HepG2 (cell line): ENCODE data around the gene METTL16. TPM values are rescaled to one million over a fixed set of nuclear protein-coding genes. Genes with fewer than 3 reads are reported as not detected.

Experiments used
- ATAC-seq: fragments of 200-7000 bp; cut with Tn5 transposase; 3 replicates; pipeline ENCODE4 v1.9.1; 2020; ENCODE audit warnings: mild to moderate bottlenecking, moderate library complexity
- BruUV-seq: library from RNA; stranded (reverse); fragments of 400-500 nt; replicated peaks from 2 replicates; lab custom pipeline; 2021; lab: Mats Ljungman, UMichigan
- CTCF ChIA-PET: fragments of 300-600 bp; formaldehyde crosslinking; extraction: SDS; loops from one replicate; lab custom pipeline; 2021; ENCODE audit warnings: low total read pairs, inconsistent platforms, low intra/inter-chr PET ratio; lab: Yijun Ruan, JAX
- POLR2A ChIA-PET: fragments of 350-600 bp; sonication (Branson Sonifier 250); formaldehyde crosslinking; loops from one replicate; lab custom pipeline; 2020; ENCODE audit warnings: antibody characterized with exemption, inconsistent platforms; lab: Yijun Ruan, JAX
- DNase-seq: peaks from one replicate; pipeline ENCODE4 v3.0.0-alpha.2; 2015; ENCODE audit warnings: low spot score
- FAIRE-seq: peaks from 3 replicates; lab custom pipeline; 2011; peaks lifted over from hg19 to GRCh38; lab: Jason Lieb, UNC
- H2AFZ ChIP-seq: one replicate; pipeline ENCODE4 v1.6.1; 2011; ENCODE audit warnings: low read length, inconsistent platforms
- H3K27ac ChIP-seq: fragments of 300-600 bp; 3 replicates; pipeline ENCODE4 v1.8.0; 2011; ENCODE audit warnings: mixed run types, mild to moderate bottlenecking, mixed read lengths, low read length, inconsistent platforms; ENCODE audit not compliant: insufficient read depth; ENCODE audit errors: extremely low read length
- H3K27me3 ChIP-seq, 2 experiments: fragments of 200-600 bp in 1 of 2; 2 replicates in 1 of 2; 3 replicates in 1 of 2; pipeline versions ENCODE4 v1.6.0 to v1.8.0; 2011; ENCODE audit warnings: low read length in 2 of 2, mild to moderate bottlenecking in 2 of 2, moderate library complexity in 2 of 2, inconsistent platforms in 1 of 2; ENCODE audit not compliant: insufficient read depth in 2 of 2, control insufficient read depth in 1 of 2
- H3K36me3 ChIP-seq, 2 experiments: fragments of 200-600 bp in 1 of 2; replicated peaks in 1 of 2; 2 replicates in 1 of 2; 3 replicates in 1 of 2; pipeline versions ENCODE4 v1.5.1 to v1.8.0; 2011; ENCODE audit warnings: low read length in 2 of 2, inconsistent platforms in 1 of 2; ENCODE audit not compliant: insufficient read depth in 2 of 2, control insufficient read depth in 1 of 2
- H3K4me1 ChIP-seq: 2 replicates; pipeline ENCODE4 v1.5.1; 2012; ENCODE audit warnings: low read length, inconsistent platforms; ENCODE audit not compliant: insufficient read depth
- H3K4me2 ChIP-seq: 2 replicates; pipeline ENCODE4 v1.6.0; 2011; ENCODE audit warnings: low read depth, low read length, inconsistent platforms
- H3K4me3 ChIP-seq, 3 experiments: fragments of 200-600 bp in 1 of 3; sonication (generic), shearing (Covaris generic) in 1 of 3; replicated peaks in 1 of 3; 2 replicates each; pipeline ENCODE4 v1.5.1; 2011 to 2016; ENCODE audit warnings: low read length in 3 of 3, inconsistent platforms in 2 of 3, low read depth in 2 of 3, mild to moderate bottlenecking in 2 of 3, control low read depth in 1 of 3, mixed read lengths in 1 of 3; ENCODE audit not compliant: insufficient read depth in 1 of 3
- H3K79me2 ChIP-seq: one replicate; pipeline ENCODE4 v1.6.1; 2011; ENCODE audit warnings: low read length, inconsistent platforms; ENCODE audit not compliant: insufficient read depth
- H3K9ac ChIP-seq: 2 replicates; pipeline ENCODE4 v1.6.0; 2011; ENCODE audit warnings: mild to moderate bottlenecking, low read depth, low read length, inconsistent platforms; ENCODE audit not compliant: insufficient read depth
- H3K9me3 ChIP-seq: 2 replicates; pipeline ENCODE4 v1.5.1; 2012; ENCODE audit warnings: mild to moderate bottlenecking, low read length
- H4K20me1 ChIP-seq: 2 replicates; pipeline ENCODE4 v1.6.0; 2011; ENCODE audit warnings: inconsistent platforms, mild to moderate bottlenecking, low read length, moderate library complexity; ENCODE audit not compliant: insufficient read depth
- ATAD3A ChIP-seq: sonication (generic); formaldehyde crosslinking; IDR thresholded peaks from 2 replicates; pipeline ENCODE4 v1.4.0; 2020; ENCODE audit warnings: missing genetic modification reagents
- KDM2A ChIP-seq: sonication (generic); formaldehyde crosslinking; IDR thresholded peaks from 2 replicates; pipeline ENCODE4 v1.4.0; 2020; ENCODE audit warnings: low read depth, missing genetic modification reagents, borderline replicate concordance
- POLR2AphosphoS2 ChIP-seq: IDR thresholded peaks from 2 replicates; pipeline ENCODE4 v1.6.1; 2011; ENCODE audit warnings: low read depth, low read length, improper control_type of control experiment
- ZNF383 ChIP-seq: sonication (generic); formaldehyde crosslinking; IDR thresholded peaks from 2 replicates; pipeline ENCODE4 v1.4.0; 2020; ENCODE audit warnings: missing genetic modification reagents, mild to moderate bottlenecking, borderline replicate concordance
- ZNF780A ChIP-seq: sonication (generic); formaldehyde crosslinking; IDR thresholded peaks from 2 replicates; pipeline ENCODE4 v1.8.0; 2022; ENCODE audit warnings: mild to moderate bottlenecking, missing genetic modification reagents, moderate library complexity
- WGBS: methylation state at CpG from one replicate; pipeline ENCODE4 v1.1.6; 2017; ENCODE audit warnings: low lambda C conversion rate; 5-methylcytosine and 5-hydroxymethylcytosine counted together
- in situ Hi-C: cut with HindIII; loops from 2 replicates; pipeline ENCODE4 v1.10.0; 2017; ENCODE audit warnings: low pct_unique_long_range_greater_than_20kb; ENCODE audit not compliant: extremely low pct_ligation_motif_present
- intact Hi-C: fragments of 100-400 bp; cut with micrococcal nuclease; formaldehyde crosslinking; loops from one replicate; pipeline ENCODE4 v1.10.0; 2022; ENCODE audit not compliant: unreplicated experiment
- polyA plus RNA-seq, 8 experiments: library from polyadenylated mRNA; depleted of rRNA in 3 of 8; stranded (reverse) in 7 of 8; unstranded in 1 of 8; fragments of >200 nt; fragmentation: Illumina TruSeq in 4 of 8; extraction: Trizol in 4 of 8; gene quantifications; 2 replicates each; pipeline versions ENCODE4 v1.2.1 to v1.2.3, GENCODE V29; 2011 to 2016; ENCODE audit warnings: low read depth in 4 of 8, missing spikeins in 1 of 8, mixed read lengths in 1 of 8; ENCODE audit not compliant: insufficient read depth in 1 of 8
- total RNA-seq, 5 experiments: library from RNA; depleted of rRNA; stranded (reverse); fragments of >200 nt; fragmentation: Illumina TruSeq; extraction: Trizol; gene quantifications; 2 replicates each; pipeline ENCODE4 v1.2.3, GENCODE V29; 2016; ENCODE audit warnings: low read depth in 1 of 5
- TF ChIP-seq, protein P1 (sequence below): sonication (generic); formaldehyde crosslinking; IDR thresholded peaks from 2 replicates; pipeline ENCODE4 v1.4.0; 2020; ENCODE audit warnings: missing genetic modification reagents
- TF ChIP-seq, protein P2 (sequence below): sonication (generic); formaldehyde crosslinking; IDR thresholded peaks from 2 replicates; pipeline ENCODE4 v1.4.0; 2020; ENCODE audit warnings: missing genetic modification reagents, borderline replicate concordance
- TF ChIP-seq, protein P3 (sequence below): sonication (generic); formaldehyde crosslinking; IDR thresholded peaks from 2 replicates; pipeline ENCODE4 v1.5.0; 2020; ENCODE audit warnings: mild to moderate bottlenecking, missing genetic modification reagents

METTL16 gene
- total and polyA plus RNA-seq, 2 of the 13 experiments (the other 11 are each of a cell fraction or from before 2014, with no cell fraction given) = 11.6 to 18.5 TPM

- Histone ChIP-seq H3K9me3 (no peaks in the 10 kb centered on the region), H3K27ac (no peak overlapping the region), H4K20me1 (peaks cover 43% of the 10 kb centered on the region), H2AFZ (no peak overlapping the region), H3K27me3 (no peaks in the 10 kb centered on the region; a peak in 1 of 5 replicates), H3K4me2 (no peak overlapping the region), H3K4me1 (peaks cover 52% of the 10 kb centered on the region), H3K79me2 (peaks cover 34% of the 10 kb centered on the region), H3K36me3 (peaks cover 0 to 1% of the 10 kb centered on the region in 2 experiments; a peak in 2 of 5 replicates), H3K9ac (no peak overlapping the region), H3K4me3 (no peak overlapping the region)
- no peak for FAIRE-seq
- CTCF ChIA-PET = no interaction called here
- in situ Hi-C loops (no loop called here), intact Hi-C loops (no loop called here)
- 98% methylated on average over 14 of the region's 16 CpGs for WGBS
- no TSS peak for BruUV-seq
- POLR2A ChIA-PET = no interaction called here
- 0 out of 2 replicates have a peak, but pooled peaks have one; percentile 10 for TF ChIP-seq POLR2AphosphoS2
- TF ChIP-seq ATAD3A (CRISPR knock-in tag) = no peak
- DNase-seq = no peak
- ATAC-seq = no peak
These were observed 116.9 kb downstream of the METTL16 start for GRCh38 chr17:2394775-2395201.

GRCh38 chr17:2393954-2394749, 117.5 kb downstream of the METTL16 start:
- H3K4me3 ChIP-seq = no peak overlapping the region
- intact Hi-C loops (no loop called here), in situ Hi-C loops (no loop called here)
- FAIRE-seq (no peak), ATAC-seq (no peak), DNase-seq (no peak)
- 90% methylated on average over 30 of the region's 53 CpGs for WGBS
- H3K27me3 ChIP-seq = no peaks in the 10 kb centered on the region; a peak in 1 of 5 replicates
- no peak overlapping the region for H3K9ac ChIP-seq
- peaks cover 0 to 3% of the 10 kb centered on the region in 2 experiments; a peak in 2 of 5 replicates for H3K36me3 ChIP-seq
- H3K4me1 ChIP-seq = peaks cover 52% of the 10 kb centered on the region
- ChIA-PET CTCF (no interaction called here), POLR2A (interaction anchor here (1.0 to 2.9 kb wide), 3 partner anchors 8 to 58 kb away, joined by 3 to 13 read pairs (median 10); partner anchors contain the start of genes SGSM2 and TSR1)
- no TSS peak for BruUV-seq
- H3K27ac ChIP-seq = no peak overlapping the region
- no peak overlapping the region for H2AFZ ChIP-seq
- TF ChIP-seq KDM2A = peak; percentile 4; the same call in 1 of the 2 replicates
- TF ChIP-seq, protein P1, sequence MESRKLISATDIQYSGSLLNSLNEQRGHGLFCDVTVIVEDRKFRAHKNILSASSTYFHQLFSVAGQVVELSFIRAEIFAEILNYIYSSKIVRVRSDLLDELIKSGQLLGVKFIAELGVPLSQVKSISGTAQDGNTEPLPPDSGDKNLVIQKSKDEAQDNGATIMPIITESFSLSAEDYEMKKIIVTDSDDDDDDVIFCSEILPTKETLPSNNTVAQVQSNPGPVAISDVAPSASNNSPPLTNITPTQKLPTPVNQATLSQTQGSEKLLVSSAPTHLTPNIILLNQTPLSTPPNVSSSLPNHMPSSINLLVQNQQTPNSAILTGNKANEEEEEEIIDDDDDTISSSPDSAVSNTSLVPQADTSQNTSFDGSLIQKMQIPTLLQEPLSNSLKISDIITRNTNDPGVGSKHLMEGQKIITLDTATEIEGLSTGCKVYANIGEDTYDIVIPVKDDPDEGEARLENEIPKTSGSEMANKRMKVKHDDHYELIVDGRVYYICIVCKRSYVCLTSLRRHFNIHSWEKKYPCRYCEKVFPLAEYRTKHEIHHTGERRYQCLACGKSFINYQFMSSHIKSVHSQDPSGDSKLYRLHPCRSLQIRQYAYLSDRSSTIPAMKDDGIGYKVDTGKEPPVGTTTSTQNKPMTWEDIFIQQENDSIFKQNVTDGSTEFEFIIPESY (CRISPR knock-in tag) = peak; percentile 47; the same call in 1 of the 2 replicates
- TF ChIP-seq ZNF780A (CRISPR knock-in tag) = no peak
- TF ChIP-seq, protein P2, sequence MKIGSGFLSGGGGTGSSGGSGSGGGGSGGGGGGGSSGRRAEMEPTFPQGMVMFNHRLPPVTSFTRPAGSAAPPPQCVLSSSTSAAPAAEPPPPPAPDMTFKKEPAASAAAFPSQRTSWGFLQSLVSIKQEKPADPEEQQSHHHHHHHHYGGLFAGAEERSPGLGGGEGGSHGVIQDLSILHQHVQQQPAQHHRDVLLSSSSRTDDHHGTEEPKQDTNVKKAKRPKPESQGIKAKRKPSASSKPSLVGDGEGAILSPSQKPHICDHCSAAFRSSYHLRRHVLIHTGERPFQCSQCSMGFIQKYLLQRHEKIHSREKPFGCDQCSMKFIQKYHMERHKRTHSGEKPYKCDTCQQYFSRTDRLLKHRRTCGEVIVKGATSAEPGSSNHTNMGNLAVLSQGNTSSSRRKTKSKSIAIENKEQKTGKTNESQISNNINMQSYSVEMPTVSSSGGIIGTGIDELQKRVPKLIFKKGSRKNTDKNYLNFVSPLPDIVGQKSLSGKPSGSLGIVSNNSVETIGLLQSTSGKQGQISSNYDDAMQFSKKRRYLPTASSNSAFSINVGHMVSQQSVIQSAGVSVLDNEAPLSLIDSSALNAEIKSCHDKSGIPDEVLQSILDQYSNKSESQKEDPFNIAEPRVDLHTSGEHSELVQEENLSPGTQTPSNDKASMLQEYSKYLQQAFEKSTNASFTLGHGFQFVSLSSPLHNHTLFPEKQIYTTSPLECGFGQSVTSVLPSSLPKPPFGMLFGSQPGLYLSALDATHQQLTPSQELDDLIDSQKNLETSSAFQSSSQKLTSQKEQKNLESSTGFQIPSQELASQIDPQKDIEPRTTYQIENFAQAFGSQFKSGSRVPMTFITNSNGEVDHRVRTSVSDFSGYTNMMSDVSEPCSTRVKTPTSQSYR (CRISPR knock-in tag) = no peak
- no peak for TF ChIP-seq ZNF383 (CRISPR knock-in tag)
- TF ChIP-seq, protein P3, sequence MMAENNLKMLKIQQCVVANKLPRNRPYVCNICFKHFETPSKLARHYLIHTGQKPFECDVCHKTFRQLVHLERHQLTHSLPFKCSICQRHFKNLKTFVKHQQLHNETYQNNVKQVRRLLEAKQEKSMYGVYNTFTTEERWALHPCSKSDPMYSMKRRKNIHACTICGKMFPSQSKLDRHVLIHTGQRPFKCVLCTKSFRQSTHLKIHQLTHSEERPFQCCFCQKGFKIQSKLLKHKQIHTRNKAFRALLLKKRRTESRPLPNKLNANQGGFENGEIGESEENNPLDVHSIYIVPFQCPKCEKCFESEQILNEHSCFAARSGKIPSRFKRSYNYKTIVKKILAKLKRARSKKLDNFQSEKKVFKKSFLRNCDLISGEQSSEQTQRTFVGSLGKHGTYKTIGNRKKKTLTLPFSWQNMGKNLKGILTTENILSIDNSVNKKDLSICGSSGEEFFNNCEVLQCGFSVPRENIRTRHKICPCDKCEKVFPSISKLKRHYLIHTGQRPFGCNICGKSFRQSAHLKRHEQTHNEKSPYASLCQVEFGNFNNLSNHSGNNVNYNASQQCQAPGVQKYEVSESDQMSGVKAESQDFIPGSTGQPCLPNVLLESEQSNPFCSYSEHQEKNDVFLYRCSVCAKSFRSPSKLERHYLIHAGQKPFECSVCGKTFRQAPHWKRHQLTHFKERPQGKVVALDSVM (CRISPR knock-in tag) = peak; percentile 57; the same call in 1 of the 2 replicates
- 0 out of 2 replicates have a peak, but pooled peaks have one; percentile 12 for TF ChIP-seq POLR2AphosphoS2
- H3K9me3 ChIP-seq = no peaks in the 10 kb centered on the region
- peaks cover 33% of the 10 kb centered on the region for H3K79me2 ChIP-seq
- no peak overlapping the region for H3K4me2 ChIP-seq
- peaks cover 43% of the 10 kb centered on the region for H4K20me1 ChIP-seq
